DMS153 treated with DMSO at 0.1 percent for 48 hours (cell line): ENCODE results near the gene TBX15.

Experiments
- DNase-seq: peaks from one replicate; lab custom pipeline; 2025; ENCODE audit not compliant: unreplicated experiment; lab: John Stamatoyannopoulos, UW

TBX15 gene

DNA sequence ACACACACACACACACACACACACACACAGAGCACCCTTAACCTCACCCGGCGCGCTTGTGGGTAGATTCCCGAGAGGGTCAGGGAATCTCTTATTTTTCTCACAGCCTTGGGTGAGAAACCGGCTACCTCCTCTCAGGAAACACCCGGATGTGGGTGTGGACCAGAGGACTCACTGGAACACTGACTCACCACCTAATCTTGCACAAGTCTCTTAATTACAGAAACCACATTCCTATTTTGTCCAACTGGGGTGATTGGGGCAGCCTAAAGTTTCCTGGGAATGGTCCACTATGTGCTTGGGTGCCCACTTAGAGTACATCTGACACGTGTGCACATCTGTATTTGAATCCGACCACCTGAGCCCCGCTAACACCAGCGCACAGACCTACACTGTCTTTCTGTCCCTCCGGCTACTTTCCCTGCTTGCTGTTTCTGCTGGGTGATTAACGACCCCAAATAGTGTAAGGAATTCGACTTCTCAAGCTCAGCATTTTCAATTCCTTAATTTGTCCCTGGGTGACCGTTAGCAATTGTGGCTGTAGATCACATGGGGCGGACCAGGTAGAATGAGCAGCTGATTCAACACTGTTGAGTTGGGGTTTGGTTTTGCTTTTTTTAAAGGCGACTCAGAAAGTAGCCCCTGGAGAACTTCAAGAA, 14.0 kb upstream of the TBX15 start:
- no peak for DNase-seq

DNA sequence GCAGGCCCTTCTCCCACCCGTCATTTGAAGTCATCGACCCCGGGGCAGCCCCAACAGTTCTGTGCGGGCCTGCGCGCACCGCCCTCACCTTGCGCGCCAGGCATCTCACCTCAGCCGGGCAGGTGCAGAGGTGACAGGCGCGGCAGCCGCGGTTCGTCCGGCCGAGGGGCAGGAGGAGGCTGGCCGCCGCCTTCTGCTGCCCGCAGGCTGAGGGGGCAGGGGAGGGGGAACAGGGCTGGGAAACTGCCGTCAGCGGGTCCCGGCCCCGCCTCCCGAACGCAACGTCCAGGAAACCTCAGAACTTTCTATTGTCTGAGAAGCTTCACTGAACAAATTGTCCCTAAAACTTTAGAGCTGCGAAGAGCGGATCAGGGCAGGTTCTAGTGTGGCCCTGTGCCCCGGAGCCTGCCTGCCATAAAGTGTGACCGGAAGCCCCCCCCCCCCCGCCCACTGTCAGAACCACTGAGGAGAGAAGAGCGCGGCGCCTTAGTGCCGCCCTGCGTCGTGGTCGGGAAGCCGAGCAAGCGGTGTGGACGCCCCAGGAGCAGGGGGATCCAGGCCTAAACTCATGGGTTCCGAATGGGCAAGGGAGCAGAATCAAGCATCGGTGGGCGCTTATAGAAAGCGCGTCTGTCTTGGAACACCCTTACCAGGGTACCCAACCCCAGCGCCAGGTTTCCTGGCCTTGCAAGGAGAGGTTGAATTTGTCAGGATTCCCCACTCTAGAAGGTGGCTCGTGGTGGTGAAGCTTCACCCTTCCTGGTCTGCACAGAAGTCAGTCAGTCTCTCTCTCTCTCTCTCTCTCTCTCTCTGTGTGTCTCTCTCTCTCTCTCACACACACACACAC, 13.3 kb upstream of the TBX15 start:
- no peak for DNase-seq

DNA sequence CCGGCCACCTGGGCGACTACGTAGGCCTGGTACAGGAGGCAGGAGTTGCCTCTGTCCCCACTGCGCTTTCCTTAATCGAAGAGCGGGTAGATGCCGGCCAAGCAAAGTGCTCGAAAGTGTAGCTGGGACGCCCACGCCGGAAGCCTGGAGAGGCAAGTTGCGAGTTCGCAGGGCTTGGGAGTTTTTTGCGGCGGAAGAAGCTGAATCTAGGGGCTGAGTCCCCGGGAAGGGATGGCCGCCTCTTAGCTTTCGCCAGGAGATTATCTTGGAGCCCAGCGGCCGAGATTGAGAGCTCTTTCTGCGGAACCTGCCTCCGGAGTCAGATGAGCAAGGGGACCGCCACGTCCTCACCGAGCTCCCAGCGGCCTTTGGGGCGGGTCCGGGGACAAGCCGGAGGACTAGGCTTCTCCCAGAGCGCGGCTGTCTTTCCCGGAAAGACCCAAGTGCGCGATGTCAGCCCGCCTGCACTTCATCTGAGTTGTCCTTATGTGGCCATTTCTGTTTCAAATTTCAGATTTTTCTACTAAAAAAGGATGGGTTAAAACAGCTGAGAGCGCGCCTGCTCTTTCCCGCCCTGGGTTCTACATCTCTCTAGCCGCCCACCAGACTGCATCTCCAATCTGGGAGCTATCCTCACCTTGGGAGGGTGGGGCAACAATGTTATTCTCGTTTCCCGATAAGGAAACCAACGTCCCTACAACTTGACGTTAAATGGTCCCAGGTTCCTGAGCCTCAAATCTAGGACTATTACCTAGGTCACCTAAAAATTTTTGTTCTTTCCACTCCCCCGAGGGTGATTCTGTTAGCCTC, 12.4 kb upstream of the TBX15 start:
- no peak for DNase-seq

DNA sequence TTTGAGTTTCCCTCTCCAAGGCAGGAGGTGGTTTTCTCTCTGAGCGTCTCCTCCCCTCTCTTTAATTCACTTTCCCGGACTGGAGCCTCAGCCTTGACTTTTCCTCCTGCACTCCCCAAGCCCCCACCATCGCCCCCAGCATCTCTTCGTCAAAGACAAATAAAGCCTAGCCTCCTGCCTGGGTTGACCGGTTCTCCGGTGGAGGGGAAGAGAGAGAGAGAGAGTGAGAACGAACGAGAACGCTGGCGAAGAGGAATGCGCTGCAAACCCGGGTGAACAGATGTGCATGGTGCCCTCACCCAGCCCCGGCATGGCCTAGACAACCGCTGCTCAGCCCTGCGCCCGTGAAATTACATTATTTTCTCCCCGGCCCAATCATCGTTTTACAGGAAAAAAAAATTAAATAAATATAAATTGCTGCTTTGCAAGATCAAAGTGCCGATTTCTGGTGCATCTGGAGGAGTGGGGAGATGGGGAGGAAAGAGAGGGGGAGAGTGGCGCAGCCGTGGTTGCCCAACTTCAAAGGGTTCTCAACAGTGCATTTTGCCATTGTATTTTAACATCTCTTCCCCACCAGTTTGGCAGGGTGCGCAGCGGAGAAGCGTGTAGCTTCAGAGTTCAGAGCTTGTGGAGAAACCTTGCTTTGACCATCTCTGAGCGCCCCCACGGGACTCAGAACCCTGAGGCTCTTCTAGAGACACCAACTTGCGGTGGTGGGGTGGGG, 11.4 kb upstream of the TBX15 start:
- DNase-seq, result no peak

DNA sequence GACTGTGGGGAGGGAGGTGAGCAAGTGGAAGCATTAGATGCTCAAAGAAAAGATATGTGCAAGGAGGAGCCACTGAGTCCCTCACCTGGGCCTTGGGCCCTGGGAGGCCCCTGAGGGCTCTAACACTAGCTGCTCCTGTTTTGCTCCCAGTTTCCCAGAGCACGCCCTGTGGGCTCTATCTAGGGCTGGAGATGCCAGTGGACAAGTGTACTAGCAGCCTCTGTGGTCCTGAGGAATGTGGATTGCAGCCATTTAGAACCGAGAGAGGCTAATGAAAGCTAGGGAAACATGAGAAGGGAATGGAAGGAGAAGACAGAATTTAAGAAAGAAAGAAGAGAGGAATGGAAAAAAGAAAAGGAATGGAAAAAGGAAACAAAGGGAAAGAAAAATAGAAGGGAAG, 10.0 kb upstream of the TBX15 start:
- DNase-seq, result no peak

DNA sequence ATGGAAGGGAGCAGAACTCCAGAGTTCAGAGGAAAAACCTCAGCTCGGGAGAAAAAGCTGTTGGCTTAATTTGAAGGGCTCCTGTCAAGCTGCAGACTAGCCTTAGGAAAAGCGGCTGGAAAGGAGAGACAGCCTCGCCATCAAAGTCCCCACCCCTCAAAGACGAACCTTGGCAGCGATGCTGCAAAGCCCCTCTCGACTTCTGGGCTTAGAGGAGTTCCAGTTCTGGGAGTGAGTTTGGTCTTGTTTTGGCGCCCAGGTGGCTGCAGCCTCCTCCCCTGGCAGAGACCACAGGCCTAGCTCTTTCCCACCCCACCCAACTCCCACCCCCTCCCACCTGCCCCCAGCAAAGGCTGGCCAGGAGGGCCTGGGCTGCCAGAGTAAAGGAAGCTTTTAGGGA, 9.1 kb upstream of the TBX15 start:
- DNase-seq, result no peak

DNA sequence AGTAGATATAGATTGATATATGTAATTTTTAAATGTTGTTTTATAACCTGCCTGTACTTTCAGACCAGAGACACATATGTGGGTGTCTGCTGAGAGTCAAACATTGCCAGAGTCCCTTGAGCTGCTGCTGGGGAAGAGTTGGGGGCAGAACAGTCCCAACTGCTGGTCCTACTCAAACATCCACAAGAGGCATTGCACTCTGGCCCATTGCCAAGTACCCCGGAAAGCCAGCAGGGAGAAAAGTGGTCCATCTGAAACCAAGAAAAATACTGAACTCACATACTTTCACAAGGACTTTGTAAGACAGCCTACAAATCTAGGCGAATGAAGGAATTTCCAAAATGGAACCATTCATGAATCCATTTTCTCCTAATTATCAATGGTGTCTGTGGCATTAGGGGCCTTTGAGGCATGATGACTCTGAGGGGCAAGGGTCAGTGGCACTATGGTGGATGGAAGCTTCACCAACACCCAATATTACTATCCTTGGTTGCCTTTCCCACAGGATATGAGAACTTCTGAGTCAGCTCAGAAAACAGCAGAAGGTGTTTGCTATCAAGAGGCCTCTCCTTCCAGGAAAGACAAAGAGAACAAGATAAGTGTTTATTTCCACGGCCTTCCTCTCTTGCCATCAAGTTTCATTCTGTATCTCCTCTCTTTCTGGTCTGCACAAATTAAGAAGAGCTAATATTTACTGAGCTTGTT, 7.3 kb upstream of the TBX15 start:
- no peak for DNase-seq

DNA sequence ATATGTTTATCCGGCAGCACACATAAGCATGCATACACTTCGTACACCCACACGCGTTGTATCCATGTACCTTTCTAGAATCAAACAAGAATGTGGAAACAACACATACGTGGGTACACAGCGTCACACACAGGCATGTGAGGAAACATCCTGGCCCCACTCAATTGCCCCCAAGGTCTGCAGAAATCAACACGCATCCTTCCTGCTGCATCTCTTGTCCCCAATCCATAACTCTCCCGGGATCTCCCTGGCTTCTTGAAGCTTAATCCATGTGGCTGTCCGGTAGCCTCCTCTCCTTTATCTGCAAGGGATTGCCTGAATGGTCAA, 5.5 kb upstream of the TBX15 start:
- no peak for DNase-seq

DNA sequence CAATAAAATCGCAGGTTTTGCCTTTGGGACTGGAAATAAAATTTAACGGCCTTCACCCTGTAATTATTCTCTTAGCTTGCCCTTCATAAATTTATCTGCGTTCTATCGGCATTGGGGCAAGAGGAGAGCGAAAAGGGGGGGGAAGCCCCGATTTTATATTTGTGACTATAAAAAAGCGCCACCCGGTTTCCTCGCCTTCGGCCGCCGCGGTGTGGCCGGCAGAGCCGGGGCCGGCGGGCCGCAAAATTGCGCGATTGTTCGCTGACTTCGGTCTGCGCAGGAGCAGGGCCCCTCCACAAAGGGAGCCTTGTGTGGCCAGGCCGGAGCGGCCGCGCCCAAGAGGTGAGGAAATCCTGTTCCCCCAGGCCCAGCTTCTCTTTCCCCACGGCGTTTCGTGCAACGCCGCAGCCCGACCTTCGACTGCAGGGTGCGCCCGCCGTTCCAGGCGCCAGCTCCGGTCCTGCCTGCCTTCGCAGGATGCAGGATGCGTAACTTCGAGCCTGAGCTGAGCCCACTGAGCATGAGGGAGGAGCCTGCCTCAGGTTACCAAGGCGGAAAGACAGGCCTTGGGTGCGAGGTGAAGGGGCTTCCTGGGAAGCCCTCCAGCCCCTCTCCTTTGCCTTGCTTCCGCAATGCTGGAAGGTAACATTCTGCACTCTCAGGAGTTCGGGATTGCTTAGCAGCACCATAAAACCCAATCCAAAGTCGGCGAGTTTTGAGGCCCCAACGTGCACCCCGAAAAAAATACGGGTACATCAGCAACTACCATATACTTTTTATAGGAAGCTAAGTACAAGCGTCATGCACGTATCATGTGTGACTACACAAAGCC, 4.9 kb upstream of the TBX15 start:
- no peak for DNase-seq

DNA sequence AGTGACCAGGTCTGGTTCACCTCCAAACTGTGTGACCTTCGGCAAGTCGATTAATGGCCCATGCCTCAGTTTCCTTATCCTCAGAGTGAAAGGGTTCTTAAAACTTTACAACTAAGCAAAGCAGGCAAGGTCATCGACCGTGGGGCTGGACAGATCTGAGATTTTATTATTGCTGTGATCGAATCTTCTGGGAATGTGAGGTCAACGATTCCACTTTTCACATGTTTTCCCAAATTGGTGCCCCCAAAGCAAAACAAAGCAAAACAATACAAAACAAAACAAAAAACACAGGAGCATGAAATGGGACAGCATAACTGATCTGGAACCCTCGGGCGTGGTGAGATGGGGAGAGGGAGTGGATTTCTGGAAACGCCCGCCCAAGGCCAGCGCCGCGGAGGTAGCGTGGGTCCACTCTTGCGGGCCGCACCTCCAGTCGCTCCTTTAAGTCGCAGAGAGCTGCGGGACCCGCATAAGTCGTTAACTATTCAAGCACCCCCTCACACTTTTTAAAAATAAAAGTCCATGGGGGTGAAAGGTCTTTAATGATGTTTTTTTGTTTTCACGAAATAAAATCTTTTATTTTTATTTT, 4.2 kb upstream of the TBX15 start:
- DNase-seq, result no peak

DNA sequence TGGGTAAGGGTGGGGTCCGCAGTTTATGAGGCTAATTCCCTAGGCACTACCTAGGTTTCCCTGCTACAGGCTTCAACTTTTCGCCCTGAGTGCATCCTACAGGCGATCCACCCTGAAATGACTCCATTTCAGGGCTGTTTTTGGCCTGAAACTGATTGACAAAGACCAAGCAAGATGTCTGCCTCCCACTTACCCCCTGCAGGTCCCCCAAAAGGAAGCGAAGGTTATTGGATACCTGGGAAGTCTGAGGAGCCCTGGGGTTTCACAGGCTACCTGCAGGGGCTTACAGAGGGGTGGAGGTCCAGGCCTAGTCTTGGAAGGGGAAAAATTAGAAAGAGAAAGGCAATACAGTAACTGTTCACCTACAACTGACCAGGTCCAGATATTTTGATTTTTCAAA, 3.3 kb upstream of the TBX15 start:
- no peak for DNase-seq

DNA sequence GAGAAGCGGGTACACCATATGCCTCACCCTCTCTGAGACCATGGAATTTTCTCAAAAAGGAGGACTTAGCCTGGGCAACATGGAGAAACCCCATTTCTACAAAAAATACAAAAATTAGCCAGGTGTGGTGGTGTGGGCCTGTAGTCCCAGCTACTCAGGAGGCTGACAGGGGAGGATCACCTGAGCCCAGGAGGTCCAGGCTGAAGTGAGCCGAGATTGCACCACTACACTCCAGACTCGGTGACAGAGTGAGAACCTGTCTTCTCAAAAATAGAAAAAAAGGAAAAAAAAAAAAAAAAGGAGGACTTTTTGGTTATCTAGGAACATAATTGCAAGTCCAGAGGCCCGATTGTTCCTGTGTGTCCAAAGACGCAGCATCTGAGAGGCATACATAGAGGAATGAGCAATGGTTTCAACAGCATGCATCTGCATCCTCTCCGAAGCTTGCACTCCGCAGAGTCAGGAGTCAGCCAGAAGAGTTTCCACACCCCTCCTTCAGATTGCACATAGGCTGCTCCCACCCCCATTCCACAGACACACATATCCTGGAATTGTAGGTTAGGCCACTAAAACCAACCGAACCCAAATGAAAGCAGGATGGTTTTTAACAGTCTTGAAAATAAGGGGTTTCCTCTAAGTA, 2.5 kb upstream of the TBX15 start:
- no peak for DNase-seq

DNA sequence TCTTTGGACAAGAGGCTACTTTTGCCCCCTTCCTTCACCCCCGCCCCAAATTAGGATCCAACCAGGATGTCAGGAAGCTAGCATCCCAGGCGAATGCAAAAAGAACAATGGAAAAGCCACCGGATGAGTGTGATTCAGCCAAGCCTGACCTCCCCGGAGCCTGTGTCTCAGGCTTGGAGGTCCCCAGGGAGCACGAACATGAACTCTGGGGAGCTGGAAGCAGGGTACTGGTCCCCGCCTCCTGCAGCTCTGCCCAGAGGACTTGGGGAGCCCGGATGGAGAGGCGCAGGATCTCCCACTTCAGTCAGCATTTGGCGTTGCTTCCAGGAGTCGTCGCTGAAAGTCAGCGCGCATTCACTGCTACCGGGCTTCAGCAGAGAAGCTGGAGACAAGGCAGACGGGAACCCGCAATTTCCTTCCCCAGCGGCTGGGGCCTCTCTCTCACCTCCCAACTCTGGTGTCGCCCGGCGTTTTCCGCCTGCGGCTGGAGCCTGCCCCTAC, 1.8 kb upstream of the TBX15 start:
- DNase-seq, result no peak

DNA sequence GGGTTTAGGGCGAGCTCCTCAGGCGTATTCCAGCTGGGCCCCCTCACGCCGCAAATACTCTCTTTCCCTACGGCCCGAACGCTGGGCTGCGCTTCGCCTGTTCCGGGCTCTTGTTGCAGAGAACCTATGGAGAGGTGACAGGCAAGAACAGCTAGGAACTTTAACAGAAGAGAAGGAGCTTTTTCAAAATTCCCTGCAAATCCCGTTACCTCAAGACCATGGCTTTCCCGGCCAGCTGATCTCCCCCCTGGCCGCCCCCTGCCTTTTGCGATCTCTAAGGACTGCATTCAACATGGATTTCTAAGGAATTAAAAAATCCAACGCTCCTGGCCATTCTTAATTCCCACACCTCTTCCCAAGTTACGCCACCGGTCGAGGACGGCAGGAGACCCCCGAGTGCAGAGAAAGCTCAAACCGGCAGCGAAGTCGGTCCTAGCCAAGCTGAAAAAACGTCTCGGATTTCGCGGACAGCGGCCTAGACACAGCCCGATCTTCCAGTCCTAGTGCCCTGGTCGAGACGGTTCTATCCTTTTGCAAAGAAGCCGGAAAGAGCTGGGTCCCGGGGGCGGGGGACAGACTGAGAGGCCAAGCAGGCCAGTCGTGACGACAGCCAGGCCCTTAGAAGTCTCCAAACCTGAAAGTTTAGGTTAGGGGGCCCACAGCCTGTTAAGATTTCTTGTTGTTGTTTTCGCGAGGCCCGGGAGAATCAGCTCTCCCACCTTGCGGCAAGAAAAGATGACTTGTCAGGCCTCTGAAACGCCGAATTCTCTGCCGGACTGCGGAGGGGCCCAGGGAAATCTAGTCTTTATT, 1.1 kb upstream of the TBX15 start:
- DNase-seq, result no peak

DNA sequence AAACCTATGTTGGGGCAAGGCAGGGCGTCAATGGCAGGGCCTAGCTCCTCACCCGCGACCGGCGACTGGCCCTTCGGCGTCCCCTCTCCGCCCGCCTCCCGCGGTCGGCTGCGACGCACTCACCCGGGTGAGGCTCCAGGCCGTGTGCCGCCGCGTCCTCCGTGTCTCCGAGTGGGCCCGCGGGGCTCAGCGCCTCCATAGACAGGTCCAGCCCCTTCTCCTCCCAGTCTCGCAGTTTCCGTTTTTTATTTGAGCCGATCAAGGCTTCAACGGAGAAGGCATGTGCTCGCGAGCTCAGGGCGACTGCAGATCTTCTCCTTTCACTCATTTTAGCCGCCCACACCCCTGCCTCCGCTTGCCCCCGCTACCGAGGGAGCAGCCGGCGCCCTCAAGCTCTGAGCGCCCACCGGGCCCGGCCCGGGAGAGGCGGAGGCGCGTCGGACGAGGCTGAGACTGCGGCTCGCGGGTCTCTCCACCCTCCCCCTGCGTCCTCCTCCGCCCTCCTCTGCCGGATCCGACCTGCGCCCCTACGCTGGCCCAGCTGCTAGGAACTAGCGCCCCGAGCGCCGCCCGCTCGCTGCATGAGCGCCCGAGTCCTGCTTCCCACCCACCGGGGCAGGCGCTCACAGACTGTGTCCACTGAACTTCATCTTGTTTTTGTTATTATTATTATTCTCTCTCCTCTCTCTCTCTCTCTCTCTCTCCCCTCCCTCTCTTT, 516 bp downstream of the TBX15 start:
- DNase-seq, result no peak

DNA sequence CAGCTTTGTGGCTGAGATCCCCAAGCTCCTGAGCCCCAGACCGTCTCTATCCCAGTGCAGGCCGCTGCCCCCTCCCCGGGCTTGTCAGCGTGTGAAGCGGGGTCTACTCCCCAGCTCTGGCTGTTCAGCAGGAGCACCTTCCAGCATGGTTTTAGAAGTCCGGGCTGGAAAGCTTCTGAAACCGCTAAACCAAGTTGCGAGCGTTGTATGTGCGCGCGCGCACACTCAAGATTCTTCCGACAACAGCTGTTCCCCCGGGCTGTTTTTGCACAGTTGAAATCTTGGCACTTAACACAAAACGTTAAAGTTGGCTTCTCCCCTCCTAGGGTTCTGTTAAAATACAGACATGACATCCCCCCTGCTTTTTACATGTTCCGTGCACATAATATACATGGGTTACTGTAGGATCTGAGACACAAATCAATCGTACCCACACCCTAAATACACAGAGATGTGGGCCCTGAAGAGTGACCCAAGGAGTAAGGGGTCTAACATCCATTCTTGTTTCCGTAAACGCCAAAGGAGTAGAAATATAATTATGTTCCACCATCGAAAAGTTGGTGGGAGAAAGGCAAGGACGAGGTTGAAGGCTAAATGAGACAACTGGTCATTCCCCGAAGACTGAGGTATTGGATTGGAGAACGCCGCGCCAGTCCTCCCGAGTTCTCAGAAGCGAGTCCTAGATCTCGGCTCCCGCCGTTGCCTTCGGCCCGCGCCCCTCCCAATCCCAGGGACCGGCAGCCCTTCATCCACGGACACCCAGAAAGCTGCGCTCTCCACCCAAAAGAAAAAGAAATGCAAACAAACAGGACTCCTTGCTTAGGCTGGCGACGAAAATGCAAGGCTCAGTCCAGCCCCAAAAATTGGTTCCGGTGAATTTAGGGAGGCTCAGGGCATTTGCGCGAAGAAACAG, 1.3 kb downstream of the TBX15 start:
- DNase-seq, result no peak
